Measurements from ENCODE around the gene BRD8.

DNA sequence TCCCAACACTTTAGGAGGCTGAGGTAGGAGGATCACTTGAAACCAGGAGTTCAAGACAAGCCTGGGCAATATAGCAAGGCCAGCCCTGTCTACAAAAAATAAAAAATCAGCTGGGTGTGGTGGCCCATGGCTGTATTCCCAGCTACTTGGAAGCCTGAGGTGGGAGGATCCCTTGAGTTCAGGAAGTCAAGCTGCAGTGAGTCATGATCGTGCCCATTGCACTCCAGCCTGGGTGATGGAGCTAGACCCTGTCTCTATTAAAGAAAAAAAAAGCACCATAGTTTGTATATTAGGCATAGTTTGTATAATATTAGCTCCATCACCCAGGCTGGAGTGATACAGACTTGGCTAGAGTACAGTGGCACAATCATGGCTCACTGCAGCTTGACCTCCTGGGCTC lies 29.6 kb downstream of the BRD8 start:
- no peak for TF ChIP-seq CTCF (IDR thresholded peaks at IDR 0.05; ENCODE audit: borderline replicate concordance, extremely low read depth, low read length, poor library complexity, severe bottlenecking)
- no peak for TF ChIP-seq EZH2 (IDR thresholded peaks at IDR 0.05; ENCODE audit: borderline replicate concordance, low read depth, low read length, severe bottlenecking)
